ENCODE results near the gene RENBP.

The RENBP gene

DNA sequence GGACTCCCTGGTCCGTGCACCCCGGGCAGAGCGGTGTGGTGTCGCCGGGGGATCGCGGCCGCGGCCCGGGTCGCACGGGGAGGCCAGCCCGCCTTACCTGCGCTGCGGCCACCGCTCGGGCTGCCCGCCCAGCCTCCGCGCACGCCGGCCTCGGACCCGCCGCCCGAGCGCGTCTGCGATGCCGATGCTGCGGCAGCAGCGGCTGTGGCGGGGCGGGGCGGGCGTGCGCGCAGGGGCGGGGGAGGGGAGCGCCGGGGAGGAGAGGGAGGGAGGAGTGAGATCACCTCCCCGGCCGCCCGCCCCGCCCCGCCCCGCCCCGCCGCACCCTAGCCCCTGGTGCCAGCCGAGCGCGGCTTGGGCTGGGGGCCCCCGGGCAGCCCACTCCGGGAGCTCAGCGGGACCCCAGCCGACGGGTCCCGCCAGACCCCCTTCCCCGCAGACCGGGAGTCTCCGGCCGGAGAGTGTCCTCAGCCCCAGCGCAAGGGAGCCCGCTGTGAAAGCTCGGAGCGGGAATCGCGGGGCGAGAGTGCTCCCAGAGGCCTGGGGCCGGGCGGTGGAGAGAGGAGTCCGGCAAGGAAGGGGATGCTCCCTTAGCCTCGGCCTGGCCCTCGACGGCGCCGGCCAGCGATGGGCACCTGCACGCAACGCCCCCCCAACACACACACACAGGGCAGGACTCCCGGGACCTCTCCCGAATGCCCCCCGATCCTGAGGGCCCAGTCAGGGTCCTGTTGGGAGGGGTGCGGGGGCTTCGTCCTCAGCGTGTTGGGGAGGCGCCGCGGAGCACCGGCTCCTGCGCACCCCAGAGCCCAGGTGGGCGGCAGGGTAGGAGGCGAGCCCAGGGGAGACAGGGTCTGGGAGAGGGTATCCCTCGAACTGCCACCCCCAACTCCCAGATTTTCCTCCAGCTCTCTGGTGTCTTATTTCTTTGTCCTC, 58.2 kb downstream of the RENBP start, which contains the start of gene L1CAM:
TSS of gene L1CAM (minus strand) at position 206 of the 936 bp plus-strand sequence. CDS start 10,337 bp downstream, outside the sequence.
- no peak for DNase-seq

Data from T1000 (cell line).